Loucy (cell line): ENCODE measurements around the gene CTPS2.

Experiments
- EZH2phosphoT487 ChIP-seq: fragments of 200-600 bp; IDR thresholded peaks from 2 replicates; pipeline ENCODE4 v1.6.1; 2018; ENCODE audit warnings: antibody characterized with exemption, mild to moderate bottlenecking, moderate library complexity, borderline replicate concordance
- TF ChIP-seq, protein P1 (sequence below): fragments of 200-600 bp; sonication (generic); conservative IDR thresholded peaks from 2 replicates; pipeline ENCODE4 v1.5.1; 2014; ENCODE audit warnings: mild to moderate bottlenecking, antibody characterized with exemption, low read length

DNA sequence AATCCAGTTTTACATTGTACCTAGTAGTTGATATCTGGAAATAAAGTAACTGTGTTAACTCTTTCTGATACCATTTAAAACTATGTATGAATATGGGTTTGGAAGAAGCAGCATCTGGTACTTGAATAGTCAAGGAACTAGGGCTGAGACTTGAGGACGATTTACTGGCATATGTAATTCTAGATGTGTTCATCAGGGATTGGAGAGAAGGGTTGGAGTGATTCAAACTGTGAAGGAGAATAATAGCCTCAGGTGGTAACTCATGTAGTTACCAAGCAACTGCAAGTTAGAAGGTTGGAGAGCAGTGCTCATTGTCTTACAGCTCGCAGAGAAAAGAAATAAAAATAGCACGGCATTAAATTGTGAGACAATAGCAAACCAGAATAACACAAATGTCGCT, 44.3 kb upstream of the CTPS2 start:
- TF ChIP-seq, protein P1, sequence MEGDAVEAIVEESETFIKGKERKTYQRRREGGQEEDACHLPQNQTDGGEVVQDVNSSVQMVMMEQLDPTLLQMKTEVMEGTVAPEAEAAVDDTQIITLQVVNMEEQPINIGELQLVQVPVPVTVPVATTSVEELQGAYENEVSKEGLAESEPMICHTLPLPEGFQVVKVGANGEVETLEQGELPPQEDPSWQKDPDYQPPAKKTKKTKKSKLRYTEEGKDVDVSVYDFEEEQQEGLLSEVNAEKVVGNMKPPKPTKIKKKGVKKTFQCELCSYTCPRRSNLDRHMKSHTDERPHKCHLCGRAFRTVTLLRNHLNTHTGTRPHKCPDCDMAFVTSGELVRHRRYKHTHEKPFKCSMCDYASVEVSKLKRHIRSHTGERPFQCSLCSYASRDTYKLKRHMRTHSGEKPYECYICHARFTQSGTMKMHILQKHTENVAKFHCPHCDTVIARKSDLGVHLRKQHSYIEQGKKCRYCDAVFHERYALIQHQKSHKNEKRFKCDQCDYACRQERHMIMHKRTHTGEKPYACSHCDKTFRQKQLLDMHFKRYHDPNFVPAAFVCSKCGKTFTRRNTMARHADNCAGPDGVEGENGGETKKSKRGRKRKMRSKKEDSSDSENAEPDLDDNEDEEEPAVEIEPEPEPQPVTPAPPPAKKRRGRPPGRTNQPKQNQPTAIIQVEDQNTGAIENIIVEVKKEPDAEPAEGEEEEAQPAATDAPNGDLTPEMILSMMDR = no peak
- no peak for TF ChIP-seq EZH2phosphoT487
